ENCODE data around the gene RASL11B.

RASL11B gene

DNA sequence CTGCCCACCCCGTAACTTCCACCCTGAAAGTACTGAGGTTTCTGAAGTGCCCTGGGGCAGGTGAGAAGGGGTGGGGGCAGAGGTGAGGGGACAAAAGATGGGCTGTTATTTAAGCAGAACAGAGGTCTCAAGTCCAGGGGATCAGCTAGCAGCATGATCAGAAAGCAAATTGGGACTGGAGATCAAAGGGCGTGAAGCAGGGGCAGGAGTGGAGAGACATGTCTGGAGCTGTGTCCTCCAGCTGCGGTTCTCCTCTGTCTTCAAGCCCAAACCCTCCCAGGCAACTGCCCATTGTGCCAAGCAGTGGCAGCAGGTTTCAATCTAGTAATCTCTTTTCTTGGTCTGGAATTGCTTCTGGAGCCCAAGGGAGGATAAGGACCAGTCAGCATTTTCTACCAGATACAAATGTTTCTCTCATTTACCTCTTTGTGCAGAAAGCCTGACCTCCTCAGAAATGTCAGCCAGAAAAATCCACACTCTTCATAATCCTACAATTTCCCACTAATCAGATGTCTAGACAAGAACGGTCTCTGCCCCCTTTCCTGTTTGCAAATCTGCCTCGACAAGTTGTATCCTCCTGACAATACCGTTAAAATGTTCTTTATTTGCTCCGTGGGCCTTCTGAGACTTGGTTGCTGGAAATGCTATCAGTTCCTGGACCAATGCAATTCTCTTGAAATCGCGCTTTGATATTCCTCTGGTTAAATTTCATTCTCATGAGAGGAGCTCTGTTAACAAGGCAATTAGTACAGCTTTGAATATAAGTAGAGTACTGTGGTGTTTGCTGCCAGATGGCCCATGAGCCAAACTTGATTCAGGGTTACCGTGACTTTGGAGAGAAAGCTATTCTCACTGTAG is 23.2 kb upstream of the RASL11B start:
- TF ChIP-seq, protein P1, sequence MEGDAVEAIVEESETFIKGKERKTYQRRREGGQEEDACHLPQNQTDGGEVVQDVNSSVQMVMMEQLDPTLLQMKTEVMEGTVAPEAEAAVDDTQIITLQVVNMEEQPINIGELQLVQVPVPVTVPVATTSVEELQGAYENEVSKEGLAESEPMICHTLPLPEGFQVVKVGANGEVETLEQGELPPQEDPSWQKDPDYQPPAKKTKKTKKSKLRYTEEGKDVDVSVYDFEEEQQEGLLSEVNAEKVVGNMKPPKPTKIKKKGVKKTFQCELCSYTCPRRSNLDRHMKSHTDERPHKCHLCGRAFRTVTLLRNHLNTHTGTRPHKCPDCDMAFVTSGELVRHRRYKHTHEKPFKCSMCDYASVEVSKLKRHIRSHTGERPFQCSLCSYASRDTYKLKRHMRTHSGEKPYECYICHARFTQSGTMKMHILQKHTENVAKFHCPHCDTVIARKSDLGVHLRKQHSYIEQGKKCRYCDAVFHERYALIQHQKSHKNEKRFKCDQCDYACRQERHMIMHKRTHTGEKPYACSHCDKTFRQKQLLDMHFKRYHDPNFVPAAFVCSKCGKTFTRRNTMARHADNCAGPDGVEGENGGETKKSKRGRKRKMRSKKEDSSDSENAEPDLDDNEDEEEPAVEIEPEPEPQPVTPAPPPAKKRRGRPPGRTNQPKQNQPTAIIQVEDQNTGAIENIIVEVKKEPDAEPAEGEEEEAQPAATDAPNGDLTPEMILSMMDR (IDR thresholded peaks at IDR 0.05; ENCODE audit: low read depth, low read length) = no peak
- DNase-seq (ENCODE audit: extremely low read depth, low read depth) = no peak

DNA sequence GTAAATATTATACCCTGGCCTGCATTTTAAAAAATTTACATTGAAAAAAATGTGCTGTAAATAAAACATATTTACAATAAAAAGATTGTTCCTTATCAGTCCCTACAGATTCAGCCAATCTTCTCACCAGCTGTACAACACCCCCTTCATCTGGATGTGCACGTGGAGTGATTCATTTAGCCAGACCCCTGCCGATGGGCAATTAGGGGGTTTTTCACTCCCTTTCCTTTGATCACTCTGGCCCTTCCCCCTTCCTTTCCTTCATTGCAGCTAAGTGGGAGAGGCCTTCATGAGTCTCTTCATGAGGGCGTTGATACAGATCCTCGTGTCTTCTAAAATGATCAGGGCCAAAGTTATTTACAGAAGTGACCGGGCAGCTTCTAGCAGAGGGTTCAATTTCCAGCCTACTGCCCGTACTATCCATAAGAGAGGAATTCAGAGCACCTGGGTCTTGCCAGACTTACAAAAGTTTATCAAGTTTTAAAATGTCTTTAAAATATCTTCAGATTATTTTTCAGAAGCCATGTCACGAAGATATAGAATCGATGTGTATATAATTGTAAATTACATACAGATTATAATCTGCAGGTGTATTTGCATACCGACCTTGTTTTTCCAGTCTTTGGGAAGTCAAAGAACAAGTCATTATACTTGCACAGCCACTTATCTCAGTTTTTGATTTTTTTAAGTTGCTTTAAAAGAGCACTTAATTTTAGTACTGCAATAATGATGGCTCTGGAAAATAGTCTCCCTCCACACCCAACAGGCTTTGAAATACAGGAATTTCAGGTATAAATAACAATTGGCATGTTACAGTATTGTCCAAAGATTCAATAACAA is 21.4 kb upstream of the RASL11B start:
- TF ChIP-seq, protein P1 (IDR thresholded peaks at IDR 0.05; ENCODE audit: low read depth, low read length) = no peak
- no peak for DNase-seq (ENCODE audit: extremely low read depth, low read depth)

DNA sequence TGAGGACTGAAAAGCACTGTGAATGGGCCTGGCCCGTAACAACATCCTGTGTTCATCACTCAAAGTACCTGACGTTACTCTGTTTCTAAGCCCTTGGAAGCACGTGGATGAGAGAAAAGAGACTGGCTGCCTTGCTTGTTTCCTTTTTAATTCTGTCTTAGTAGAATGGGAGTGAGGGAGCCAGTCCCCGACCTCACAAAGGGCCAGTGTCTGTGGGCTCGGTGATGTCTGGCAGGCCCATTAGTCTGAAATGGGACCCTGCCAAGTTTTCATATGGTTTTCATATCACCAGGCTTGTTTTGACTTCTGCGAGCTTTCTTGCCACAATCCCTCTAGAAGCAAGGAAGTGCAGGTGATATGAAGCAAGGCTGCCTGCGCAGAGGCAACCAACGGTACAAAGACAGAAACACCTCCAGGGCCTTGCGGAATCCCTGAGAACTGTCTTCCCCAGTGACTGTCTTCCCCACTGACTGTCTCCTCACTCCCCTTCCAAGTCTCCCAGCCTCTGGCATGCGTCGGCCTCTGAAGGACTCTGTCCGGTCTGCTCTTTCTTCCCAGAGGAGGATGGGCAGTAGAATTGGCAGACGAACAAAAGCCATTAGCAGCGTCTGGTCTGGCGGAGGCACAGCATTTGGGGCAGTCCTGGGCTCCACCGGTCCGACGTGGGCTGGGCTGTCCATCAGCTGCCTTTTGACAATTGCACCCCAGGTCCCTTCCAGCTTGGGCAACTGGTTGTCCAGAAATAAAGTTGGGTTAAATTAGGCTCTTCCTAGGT is 20.2 kb upstream of the RASL11B start:
- no peak for DNase-seq (ENCODE audit: extremely low read depth, low read depth)
- TF ChIP-seq, protein P1 (IDR thresholded peaks at IDR 0.05; ENCODE audit: low read depth, low read length) = no peak

DNA sequence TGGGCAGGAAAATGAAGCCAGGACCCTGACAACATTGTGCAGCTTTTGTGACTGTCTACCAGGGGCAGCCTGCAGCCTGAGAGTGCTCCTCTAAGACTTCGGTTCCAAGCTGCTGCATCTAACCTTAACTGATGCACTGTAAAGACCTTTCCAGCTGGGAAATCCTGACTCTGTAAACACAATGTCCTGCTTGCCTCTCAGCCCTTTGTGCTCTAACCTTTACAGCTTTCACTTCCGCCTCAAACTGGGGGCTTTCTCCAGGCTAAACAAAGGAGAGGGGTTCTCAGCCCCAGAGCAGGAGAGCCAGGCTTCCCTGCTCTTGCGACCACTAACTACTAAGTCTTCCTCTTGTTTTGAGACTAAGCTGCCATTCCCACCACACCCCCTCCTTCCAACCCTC is 19.3 kb upstream of the RASL11B start:
- TF ChIP-seq, protein P1 (IDR thresholded peaks at IDR 0.05; ENCODE audit: low read depth, low read length) = no peak
- no peak for DNase-seq (ENCODE audit: extremely low read depth, low read depth)

DNA sequence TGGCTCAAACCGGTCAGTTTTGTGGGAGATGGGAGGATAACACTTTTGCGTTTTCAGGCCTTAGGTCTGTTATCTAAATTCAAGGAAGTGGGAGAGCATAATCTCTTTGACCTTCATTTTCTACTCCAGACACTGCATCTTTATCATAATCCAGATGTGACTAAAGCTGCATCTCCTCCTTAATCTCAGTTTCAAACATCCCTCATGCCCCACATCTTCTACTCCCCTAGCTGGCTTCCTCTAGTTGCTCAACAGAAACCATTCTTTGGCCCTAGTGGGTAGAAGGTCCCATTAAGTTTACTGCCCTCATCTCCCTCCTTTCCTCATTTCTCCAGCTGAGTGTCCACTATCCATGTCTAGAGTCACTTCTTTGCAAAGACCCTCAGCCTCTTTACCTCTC is 18.8 kb upstream of the RASL11B start:
- no peak for DNase-seq (ENCODE audit: extremely low read depth, low read depth)
- TF ChIP-seq, protein P1 (IDR thresholded peaks at IDR 0.05; ENCODE audit: low read depth, low read length) = no peak

DNA sequence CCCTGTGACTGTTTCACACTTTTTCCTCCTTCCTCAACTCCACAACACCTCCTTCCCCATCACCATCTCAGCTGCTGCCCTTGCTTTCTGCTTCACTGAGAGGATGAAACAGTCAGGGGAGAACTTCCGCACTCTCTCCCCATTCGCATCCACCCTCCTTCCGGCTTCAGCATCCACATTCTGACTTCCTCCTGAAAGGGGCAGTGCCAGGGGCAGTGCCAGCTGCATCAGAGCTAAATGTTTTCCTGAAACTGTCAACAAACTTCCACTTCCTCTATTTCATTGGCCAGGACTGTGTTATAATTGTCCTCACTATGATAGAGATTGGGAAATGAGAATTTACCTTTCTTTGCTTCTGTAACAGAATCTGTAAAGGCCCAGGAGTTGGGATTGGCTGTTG is 18.2 kb upstream of the RASL11B start:
- DNase-seq (ENCODE audit: extremely low read depth, low read depth) = no peak
- TF ChIP-seq, protein P1 (IDR thresholded peaks at IDR 0.05; ENCODE audit: low read depth, low read length) = no peak

All from AG09319 (cell line).